VCaP (cell line): ENCODE measurements around the gene STK39.

ENCODE experiments used
- H3K27ac ChIP-seq: fragments of 450-650 bp; 2 replicates; pipeline ENCODE4 v1.5.1; 2017
- CTCF ChIP-seq: fragments of 450-650 bp; conservative IDR thresholded peaks from 2 replicates; pipeline ENCODE4 v1.5.1; 2017; ENCODE audit warnings: mild to moderate bottlenecking, moderate library complexity

STK39 gene

GRCh38 chr2:168194784-168195522 lies 52.4 kb downstream of the STK39 start:
- no peak overlapping the region for H3K27ac ChIP-seq
- TF ChIP-seq CTCF, result no peak

GRCh38 chr2:168192839-168193616 lies 54.4 kb downstream of the STK39 start:
- no peak for TF ChIP-seq CTCF
- no peak overlapping the region for H3K27ac ChIP-seq

DNA sequence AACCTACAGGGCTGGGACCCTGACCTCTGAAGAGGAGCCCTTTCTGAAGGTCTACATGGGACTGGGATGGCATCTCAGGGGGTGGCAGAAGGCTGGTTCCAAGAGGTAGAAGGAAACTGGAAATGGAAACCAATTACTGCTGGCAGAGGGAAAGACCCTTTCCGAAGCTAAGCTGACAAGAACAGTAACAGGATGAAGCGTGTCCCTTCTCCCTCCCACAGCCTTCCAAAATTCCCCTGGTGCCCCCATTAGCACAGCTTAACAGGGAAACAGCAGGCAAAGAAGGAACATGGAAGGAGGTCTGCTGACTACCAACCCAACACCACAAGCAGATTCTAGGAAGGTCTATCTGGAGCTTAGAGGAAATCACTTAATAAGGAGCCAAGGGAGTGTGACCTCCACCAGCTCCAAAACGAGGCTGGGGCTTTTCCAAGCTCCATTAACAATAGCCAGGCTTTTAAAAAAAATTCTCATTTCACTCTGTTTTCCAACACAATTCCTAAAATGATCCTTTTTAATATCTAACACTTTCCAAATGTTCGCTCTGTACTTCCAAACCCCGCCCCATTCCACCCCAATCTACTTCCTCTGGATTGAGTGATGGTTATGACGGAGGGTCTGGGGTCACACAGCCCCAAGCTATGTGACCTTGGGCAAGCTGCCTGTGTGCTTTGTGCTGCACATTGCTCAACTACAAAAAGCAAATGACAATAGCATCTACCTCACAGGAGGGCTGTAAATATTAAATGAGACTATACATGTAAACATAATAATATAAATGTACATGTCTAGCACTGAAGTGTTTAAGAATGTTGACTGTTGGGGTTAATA lies 55.2 kb downstream of the STK39 start:
- H3K27ac ChIP-seq, result no peak overlapping the region
- TF ChIP-seq CTCF, result no peak

- no peak overlapping the region for H3K27ac ChIP-seq
- TF ChIP-seq CTCF, result no peak
Measured at GRCh38 chr2:168190590-168191336, 56.6 kb downstream of the STK39 start.

- no peak overlapping the region for H3K27ac ChIP-seq
- TF ChIP-seq CTCF, result no peak
Measured at GRCh38 chr2:168189835-168190569, 57.4 kb downstream of the STK39 start.

GRCh38 chr2:168188002-168188401 lies 59.4 kb downstream of the STK39 start:
- TF ChIP-seq CTCF, result no peak
- H3K27ac ChIP-seq, result no peak overlapping the region
